Suprapubic skin (tissue), 3 donors: ENCODE data around the gene LLGL2.

Source experiments
- EP300 ChIP-seq: sonication (generic); formaldehyde crosslinking; IDR thresholded peaks from one replicate; pipeline ENCODE4 v1.6.1; 2017; ENCODE audit warnings: antibody characterized with exemption
- TF ChIP-seq, protein P1 (sequence below), 2 donors: fragments of 200-600 bp in 1 of 2; fragments of 450-650 bp in 1 of 2; sonication (generic) in 1 of 2; IDR thresholded peaks; one replicate each; pipeline ENCODE4 v1.5.1; 2016 to 2019; ENCODE audit warnings: antibody characterized with exemption in 2 of 2, mild to moderate bottlenecking in 1 of 2, moderate library complexity in 1 of 2

- TF ChIP-seq, protein P1, sequence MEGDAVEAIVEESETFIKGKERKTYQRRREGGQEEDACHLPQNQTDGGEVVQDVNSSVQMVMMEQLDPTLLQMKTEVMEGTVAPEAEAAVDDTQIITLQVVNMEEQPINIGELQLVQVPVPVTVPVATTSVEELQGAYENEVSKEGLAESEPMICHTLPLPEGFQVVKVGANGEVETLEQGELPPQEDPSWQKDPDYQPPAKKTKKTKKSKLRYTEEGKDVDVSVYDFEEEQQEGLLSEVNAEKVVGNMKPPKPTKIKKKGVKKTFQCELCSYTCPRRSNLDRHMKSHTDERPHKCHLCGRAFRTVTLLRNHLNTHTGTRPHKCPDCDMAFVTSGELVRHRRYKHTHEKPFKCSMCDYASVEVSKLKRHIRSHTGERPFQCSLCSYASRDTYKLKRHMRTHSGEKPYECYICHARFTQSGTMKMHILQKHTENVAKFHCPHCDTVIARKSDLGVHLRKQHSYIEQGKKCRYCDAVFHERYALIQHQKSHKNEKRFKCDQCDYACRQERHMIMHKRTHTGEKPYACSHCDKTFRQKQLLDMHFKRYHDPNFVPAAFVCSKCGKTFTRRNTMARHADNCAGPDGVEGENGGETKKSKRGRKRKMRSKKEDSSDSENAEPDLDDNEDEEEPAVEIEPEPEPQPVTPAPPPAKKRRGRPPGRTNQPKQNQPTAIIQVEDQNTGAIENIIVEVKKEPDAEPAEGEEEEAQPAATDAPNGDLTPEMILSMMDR (IDR thresholded peaks at IDR 0.05): no peak
- TF ChIP-seq EP300: no peak
Measured at GRCh38 chr17:75594499-75595283, 69.2 kb downstream of the LLGL2 start.
